C4-2B (cell line): ENCODE measurements around the gene SYT5.

Source experiments
- ZFX ChIP-seq: fragments of 450-650 bp; IDR thresholded peaks from 2 replicates; pipeline ENCODE4 v1.6.1; 2017
- TF ChIP-seq, protein P1 (sequence below): fragments of 450-650 bp; conservative IDR thresholded peaks from 2 replicates; pipeline ENCODE4 v1.5.1; 2017; ENCODE audit warnings: mild to moderate bottlenecking

- TF ChIP-seq ZFX: no peak
- TF ChIP-seq, protein P1, sequence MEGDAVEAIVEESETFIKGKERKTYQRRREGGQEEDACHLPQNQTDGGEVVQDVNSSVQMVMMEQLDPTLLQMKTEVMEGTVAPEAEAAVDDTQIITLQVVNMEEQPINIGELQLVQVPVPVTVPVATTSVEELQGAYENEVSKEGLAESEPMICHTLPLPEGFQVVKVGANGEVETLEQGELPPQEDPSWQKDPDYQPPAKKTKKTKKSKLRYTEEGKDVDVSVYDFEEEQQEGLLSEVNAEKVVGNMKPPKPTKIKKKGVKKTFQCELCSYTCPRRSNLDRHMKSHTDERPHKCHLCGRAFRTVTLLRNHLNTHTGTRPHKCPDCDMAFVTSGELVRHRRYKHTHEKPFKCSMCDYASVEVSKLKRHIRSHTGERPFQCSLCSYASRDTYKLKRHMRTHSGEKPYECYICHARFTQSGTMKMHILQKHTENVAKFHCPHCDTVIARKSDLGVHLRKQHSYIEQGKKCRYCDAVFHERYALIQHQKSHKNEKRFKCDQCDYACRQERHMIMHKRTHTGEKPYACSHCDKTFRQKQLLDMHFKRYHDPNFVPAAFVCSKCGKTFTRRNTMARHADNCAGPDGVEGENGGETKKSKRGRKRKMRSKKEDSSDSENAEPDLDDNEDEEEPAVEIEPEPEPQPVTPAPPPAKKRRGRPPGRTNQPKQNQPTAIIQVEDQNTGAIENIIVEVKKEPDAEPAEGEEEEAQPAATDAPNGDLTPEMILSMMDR: no peak
These were observed 4.0 kb downstream of the SYT5 start for GRCh38 chr19:55176076-55176475.
